ENCODE results near the gene PLG. TPM values are rescaled to one million over a fixed set of nuclear protein-coding genes. Genes with fewer than 3 reads are reported as not detected.

PLG gene
- total RNA-seq, 1 experiment from 2014 or later = 0.72 TPM

GRCh38 chr6:160791459-160791858 lies 89.4 kb downstream of the PLG start:
- POLR2A ChIA-PET = no interaction called here
- CTCF ChIA-PET = interaction anchor here (1.2 to 2.3 kb wide), 3 partner anchors 24 to 139 kb away, joined by 4 to 7 read pairs (median 6); no protein-coding TSS in a partner anchor
- Mint-ChIP-seq H3K27me3 (ENCODE audit: low read depth) (no peaks in the 10 kb centered on the region), H3K4me1 (peaks cover 39% of the 10 kb centered on the region), H3K4me3 (no peak overlapping the region), H3K36me3 (no peaks in the 10 kb centered on the region), H3K27ac (no peak overlapping the region), H3K9me3 (peaks cover under 1% of the 10 kb centered on the region; the same call in 1 of the 2 replicates)
- TF ChIP-seq NR2C2 (CRISPR knock-in tag; IDR thresholded peaks at IDR 0.05) = no peak
- no peak for TF ChIP-seq TEAD1 (CRISPR knock-in tag; IDR thresholded peaks at IDR 0.05)
- TF ChIP-seq ESRRA (CRISPR knock-in tag; IDR thresholded peaks at IDR 0.05; ENCODE audit: borderline replicate concordance) = no peak
- TF ChIP-seq, protein P1, sequence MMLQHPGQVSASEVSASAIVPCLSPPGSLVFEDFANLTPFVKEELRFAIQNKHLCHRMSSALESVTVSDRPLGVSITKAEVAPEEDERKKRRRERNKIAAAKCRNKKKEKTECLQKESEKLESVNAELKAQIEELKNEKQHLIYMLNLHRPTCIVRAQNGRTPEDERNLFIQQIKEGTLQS (CRISPR knock-in tag; conservative IDR thresholded peaks at IDR 0.05) = no peak
- TF ChIP-seq, protein P2, sequence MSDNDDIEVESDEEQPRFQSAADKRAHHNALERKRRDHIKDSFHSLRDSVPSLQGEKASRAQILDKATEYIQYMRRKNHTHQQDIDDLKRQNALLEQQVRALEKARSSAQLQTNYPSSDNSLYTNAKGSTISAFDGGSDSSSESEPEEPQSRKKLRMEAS (CRISPR knock-in tag; IDR thresholded peaks at IDR 0.05) = no peak
- TF ChIP-seq KAT7 (CRISPR knock-in tag; IDR thresholded peaks at IDR 0.05; ENCODE audit: borderline replicate concordance) = no peak
- no peak; the same call in 1 of the 2 replicates for ATAC-seq
- DNase-seq (ENCODE audit: low spot score) = no peak

- no peak for ATAC-seq
Measured at GRCh38 chr6:160791981-160792418, 90.0 kb downstream of the PLG start.

More at GRCh38 chr6:160791981-160792418, 90.0 kb downstream of the PLG start:
- peaks cover 6% of the 10 kb centered on the region for H3K9me3 Mint-ChIP-seq
- no peaks in the 10 kb centered on the region for H3K27me3 Mint-ChIP-seq (ENCODE audit: low read depth)
- ChIA-PET CTCF (interaction anchor here (1.2 to 2.3 kb wide), 3 partner anchors 25 to 139 kb away, joined by 4 to 7 read pairs (median 6); no protein-coding TSS in a partner anchor), POLR2A (no interaction called here)
- H3K27ac Mint-ChIP-seq = no peak overlapping the region
- peaks cover 39% of the 10 kb centered on the region for H3K4me1 Mint-ChIP-seq
- H3K4me3 Mint-ChIP-seq = no peak overlapping the region
- TF ChIP-seq ZNF416 (CRISPR knock-in tag; IDR thresholded peaks at IDR 0.05) (no peak), ZNF263 (CRISPR knock-in tag; IDR thresholded peaks at IDR 0.05; ENCODE audit: low read depth) (no peak), OVOL2 (CRISPR knock-in tag; IDR thresholded peaks at IDR 0.05; ENCODE audit: borderline replicate concordance) (no peak), CREB1 (CRISPR knock-in tag; IDR thresholded peaks at IDR 0.05) (no peak), STAT6 (CRISPR knock-in tag; conservative IDR thresholded peaks at IDR 0.05; ENCODE audit: low read depth) (no peak), ZNF512 (CRISPR knock-in tag; IDR thresholded peaks at IDR 0.05; ENCODE audit: borderline replicate concordance) (no peak), MYBL2 (CRISPR knock-in tag; IDR thresholded peaks at IDR 0.05) (no peak), GTF2I (CRISPR knock-in tag; conservative IDR thresholded peaks at IDR 0.05) (no peak), RORB (CRISPR knock-in tag; IDR thresholded peaks at IDR 0.05) (no peak)
- TF ChIP-seq, protein P3, sequence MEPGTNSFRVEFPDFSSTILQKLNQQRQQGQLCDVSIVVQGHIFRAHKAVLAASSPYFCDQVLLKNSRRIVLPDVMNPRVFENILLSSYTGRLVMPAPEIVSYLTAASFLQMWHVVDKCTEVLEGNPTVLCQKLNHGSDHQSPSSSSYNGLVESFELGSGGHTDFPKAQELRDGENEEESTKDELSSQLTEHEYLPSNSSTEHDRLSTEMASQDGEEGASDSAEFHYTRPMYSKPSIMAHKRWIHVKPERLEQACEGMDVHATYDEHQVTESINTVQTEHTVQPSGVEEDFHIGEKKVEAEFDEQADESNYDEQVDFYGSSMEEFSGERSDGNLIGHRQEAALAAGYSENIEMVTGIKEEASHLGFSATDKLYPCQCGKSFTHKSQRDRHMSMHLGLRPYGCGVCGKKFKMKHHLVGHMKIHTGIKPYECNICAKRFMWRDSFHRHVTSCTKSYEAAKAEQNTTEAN (CRISPR knock-in tag; IDR thresholded peaks at IDR 0.05) = no peak
- DNase-seq (ENCODE audit: low spot score) = no peak
- H3K36me3 Mint-ChIP-seq = 0 out of 2 replicates have a peak, but pooled peaks cover 2% of the 10 kb centered on the region
